ENCODE data around the gene DACH2.

Gene DACH2

DNA sequence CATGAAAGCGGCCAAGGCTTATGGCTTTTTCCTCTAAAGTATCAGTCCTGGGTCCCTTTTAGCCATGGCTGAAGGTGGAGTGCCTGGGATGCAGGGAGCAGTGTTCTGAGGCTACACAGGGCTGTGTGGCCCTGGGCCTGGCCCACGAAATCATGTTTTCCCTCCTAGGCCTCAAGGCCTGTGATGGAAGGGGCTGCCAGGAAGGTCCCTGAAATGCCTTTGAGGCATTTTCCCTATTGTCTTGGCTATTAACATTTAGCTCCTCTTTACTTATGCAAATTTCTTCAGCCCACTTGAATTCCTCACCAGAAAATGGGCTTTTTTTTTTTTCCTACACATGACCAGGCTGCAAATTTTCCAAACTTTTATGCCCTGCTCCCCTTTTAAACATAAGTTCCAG lies 657.0 kb downstream of the DACH2 start:
- Histone ChIP-seq H3K36me3 (ENCODE audit: insufficient read depth, low read length) (no peaks in the 10 kb centered on the region), H3K9me3 (ENCODE audit: low read length) (no peaks in the 10 kb centered on the region), H3K27me3 (ENCODE audit: control insufficient read depth in 1 of 2, insufficient read depth in 2 of 2, low read length in 2 of 2) (peaks cover 0 to 3% of the 10 kb centered on the region in 2 donors), H3K4me3 (ENCODE audit: low read depth in 1 of 2, low read length in 2 of 2) (no peak overlapping the region), H3K27ac (ENCODE audit: low read depth, low read length) (no peak overlapping the region), H3K9ac (ENCODE audit: low read length) (no peak overlapping the region), H3K4me1 (ENCODE audit: insufficient read depth, low read length) (no peaks in the 10 kb centered on the region)

DNA sequence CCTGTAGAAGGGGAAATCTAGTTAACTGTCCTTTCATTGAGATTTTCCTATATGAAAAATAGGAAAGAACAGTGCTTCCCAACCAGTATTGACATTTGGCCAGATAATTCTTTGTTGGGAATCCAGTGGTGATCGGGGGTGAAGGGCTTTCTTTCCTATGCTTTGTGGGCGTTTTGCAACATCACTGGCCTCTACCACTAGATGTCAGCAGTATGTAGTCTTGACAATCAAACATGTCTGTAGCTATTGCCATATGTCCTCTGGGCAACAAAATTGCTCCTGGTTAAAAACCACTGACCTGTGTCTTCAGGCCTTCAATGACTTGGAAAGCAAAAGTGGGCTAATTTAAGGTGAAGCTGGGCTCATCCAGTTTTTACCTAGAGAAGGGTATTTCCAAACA lies 658.5 kb downstream of the DACH2 start:
- H3K4me1 ChIP-seq (ENCODE audit: insufficient read depth, low read length), result no peaks in the 10 kb centered on the region
- H3K27ac ChIP-seq (ENCODE audit: low read depth, low read length), result no peak overlapping the region
- H3K4me3 ChIP-seq (ENCODE audit: low read depth in 1 of 2, low read length in 2 of 2), result no peak overlapping the region
- H3K9ac ChIP-seq (ENCODE audit: low read length), result no peak overlapping the region
- no peaks in the 10 kb centered on the region for H3K36me3 ChIP-seq (ENCODE audit: insufficient read depth, low read length)
- peaks cover 0 to 3% of the 10 kb centered on the region in 2 donors for H3K27me3 ChIP-seq (ENCODE audit: control insufficient read depth in 1 of 2, insufficient read depth in 2 of 2, low read length in 2 of 2)
- H3K9me3 ChIP-seq (ENCODE audit: low read length), result no peaks in the 10 kb centered on the region

- H3K4me1 ChIP-seq (ENCODE audit: insufficient read depth, low read length), result no peaks in the 10 kb centered on the region
- no peak overlapping the region for H3K27ac ChIP-seq (ENCODE audit: low read depth, low read length)
- no peak overlapping the region for H3K9ac ChIP-seq (ENCODE audit: low read length)
- H3K4me3 ChIP-seq (ENCODE audit: low read depth in 1 of 2, low read length in 2 of 2), result no peak overlapping the region
- H3K27me3 ChIP-seq (ENCODE audit: control insufficient read depth in 1 of 2, insufficient read depth in 2 of 2, low read length in 2 of 2), result no peaks in the 10 kb centered on the region
- no peaks in the 10 kb centered on the region for H3K9me3 ChIP-seq (ENCODE audit: low read length)
- no peaks in the 10 kb centered on the region for H3K36me3 ChIP-seq (ENCODE audit: insufficient read depth, low read length)
These were observed 661.4 kb downstream of the DACH2 start for GRCh38 chrX:86809651-86810050.

GRCh38 chrX:86829786-86830185 lies 681.5 kb downstream of the DACH2 start:
- Histone ChIP-seq H3K27me3 (ENCODE audit: control insufficient read depth in 1 of 2, insufficient read depth in 2 of 2, low read length in 2 of 2) (no peaks in the 10 kb centered on the region), H3K9me3 (ENCODE audit: low read length) (no peaks in the 10 kb centered on the region), H3K4me1 (ENCODE audit: insufficient read depth, low read length) (no peaks in the 10 kb centered on the region), H3K9ac (ENCODE audit: low read length) (no peak overlapping the region), H3K4me3 (ENCODE audit: low read depth in 1 of 2, low read length in 2 of 2) (no peak overlapping the region), H3K36me3 (ENCODE audit: insufficient read depth, low read length) (no peaks in the 10 kb centered on the region), H3K27ac (ENCODE audit: low read depth, low read length) (no peak overlapping the region)

- H3K4me3 ChIP-seq (ENCODE audit: low read depth in 1 of 2, low read length in 2 of 2), result no peak overlapping the region
- H3K36me3 ChIP-seq (ENCODE audit: insufficient read depth, low read length), result no peaks in the 10 kb centered on the region
- H3K4me1 ChIP-seq (ENCODE audit: insufficient read depth, low read length), result no peaks in the 10 kb centered on the region
- no peaks in the 10 kb centered on the region for H3K9me3 ChIP-seq (ENCODE audit: low read length)
- no peaks in the 10 kb centered on the region for H3K27me3 ChIP-seq (ENCODE audit: control insufficient read depth in 1 of 2, insufficient read depth in 2 of 2, low read length in 2 of 2)
- no peak overlapping the region for H3K27ac ChIP-seq (ENCODE audit: low read depth, low read length)
- H3K9ac ChIP-seq (ENCODE audit: low read length), result no peak overlapping the region
These were observed 682.4 kb downstream of the DACH2 start for GRCh38 chrX:86830685-86831084.

- Histone ChIP-seq H3K9me3 (ENCODE audit: low read length) (no peaks in the 10 kb centered on the region), H3K36me3 (ENCODE audit: insufficient read depth, low read length) (no peaks in the 10 kb centered on the region), H3K27ac (ENCODE audit: low read depth, low read length) (no peak overlapping the region), H3K4me3 (ENCODE audit: low read depth in 1 of 2, low read length in 2 of 2) (no peak overlapping the region), H3K4me1 (ENCODE audit: insufficient read depth, low read length) (no peaks in the 10 kb centered on the region), H3K27me3 (ENCODE audit: control insufficient read depth in 1 of 2, insufficient read depth in 2 of 2, low read length in 2 of 2) (no peaks in the 10 kb centered on the region), H3K9ac (ENCODE audit: low read length) (no peak overlapping the region)
These were observed 696.9 kb downstream of the DACH2 start for GRCh38 chrX:86845101-86845500.

Data from muscle layer of colon (tissue), 2 donors.